Brain microvascular endothelial cell (primary cell): ENCODE data around the gene CLCNKA.
"Not testable (repeated sequence)": the region's sequence is repeated elsewhere in the genome, so short reads cannot be mapped to it uniquely, and the experiment has no call there.

Experiments used
- DNase-seq: peaks from one replicate; pipeline ENCODE4 v3.0.0-alpha.2; 2020
- H3K27ac ChIP-seq: fragments of 250-450 bp; sonication (Bioruptor Pico); 2 replicates; pipeline ENCODE4 v1.5.1; 2020; ENCODE audit warnings: mild to moderate bottlenecking, moderate library complexity
- H3K27me3 ChIP-seq: fragments of 250-450 bp; sonication (Bioruptor Pico); replicated peaks from 2 replicates; pipeline ENCODE4 v1.5.1; 2020; ENCODE audit warnings: mild to moderate bottlenecking
- H3K36me3 ChIP-seq: fragments of 250-450 bp; sonication (Bioruptor Pico); replicated peaks from 2 replicates; pipeline ENCODE4 v1.5.1; 2020; ENCODE audit warnings: mild to moderate bottlenecking
- H3K4me3 ChIP-seq: 2 replicates; pipeline ENCODE4 v1.5.1; 2011; ENCODE audit warnings: low read depth, mild to moderate bottlenecking, control low read depth, low read length, moderate library complexity
- in situ Hi-C: cut with HindIII; loops from 2 replicates; pipeline ENCODE4 v1.10.0; 2017; ENCODE audit warnings: low sequenced_read_pairs, low pct_ligation_motif_present
- TF ChIP-seq, protein P1 (sequence below): IDR thresholded peaks from 2 replicates; pipeline ENCODE4 v1.5.1; 2011; ENCODE audit warnings: low read depth, mild to moderate bottlenecking, moderate library complexity, low read length, control low read depth, inconsistent platforms; ENCODE audit errors: missing control alignments

Gene CLCNKA

DNA sequence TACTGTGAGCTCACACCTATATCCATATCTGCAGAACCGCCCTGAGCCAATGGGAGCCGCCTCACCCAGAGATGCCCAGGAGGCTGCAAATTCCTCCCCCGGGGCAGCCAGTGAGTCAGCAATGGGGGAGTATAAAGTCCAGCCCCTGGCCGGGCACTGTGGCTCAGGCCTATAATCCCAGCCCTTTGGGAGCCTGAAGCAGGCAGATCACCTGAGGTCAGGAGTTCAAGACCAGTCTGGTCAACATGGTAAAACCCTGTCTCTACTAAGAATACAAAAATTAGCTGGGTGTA lies 16.7 kb downstream of the CLCNKA start:
- Histone ChIP-seq H3K27me3 (no peaks in the 10 kb centered on the region), H3K27ac (no peak overlapping the region), H3K36me3 (no peaks in the 10 kb centered on the region), H3K4me3 (no peak overlapping the region)
- in situ Hi-C loops = no loop called here
- TF ChIP-seq, protein P1, sequence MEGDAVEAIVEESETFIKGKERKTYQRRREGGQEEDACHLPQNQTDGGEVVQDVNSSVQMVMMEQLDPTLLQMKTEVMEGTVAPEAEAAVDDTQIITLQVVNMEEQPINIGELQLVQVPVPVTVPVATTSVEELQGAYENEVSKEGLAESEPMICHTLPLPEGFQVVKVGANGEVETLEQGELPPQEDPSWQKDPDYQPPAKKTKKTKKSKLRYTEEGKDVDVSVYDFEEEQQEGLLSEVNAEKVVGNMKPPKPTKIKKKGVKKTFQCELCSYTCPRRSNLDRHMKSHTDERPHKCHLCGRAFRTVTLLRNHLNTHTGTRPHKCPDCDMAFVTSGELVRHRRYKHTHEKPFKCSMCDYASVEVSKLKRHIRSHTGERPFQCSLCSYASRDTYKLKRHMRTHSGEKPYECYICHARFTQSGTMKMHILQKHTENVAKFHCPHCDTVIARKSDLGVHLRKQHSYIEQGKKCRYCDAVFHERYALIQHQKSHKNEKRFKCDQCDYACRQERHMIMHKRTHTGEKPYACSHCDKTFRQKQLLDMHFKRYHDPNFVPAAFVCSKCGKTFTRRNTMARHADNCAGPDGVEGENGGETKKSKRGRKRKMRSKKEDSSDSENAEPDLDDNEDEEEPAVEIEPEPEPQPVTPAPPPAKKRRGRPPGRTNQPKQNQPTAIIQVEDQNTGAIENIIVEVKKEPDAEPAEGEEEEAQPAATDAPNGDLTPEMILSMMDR = no peak
- no peak for DNase-seq

DNA sequence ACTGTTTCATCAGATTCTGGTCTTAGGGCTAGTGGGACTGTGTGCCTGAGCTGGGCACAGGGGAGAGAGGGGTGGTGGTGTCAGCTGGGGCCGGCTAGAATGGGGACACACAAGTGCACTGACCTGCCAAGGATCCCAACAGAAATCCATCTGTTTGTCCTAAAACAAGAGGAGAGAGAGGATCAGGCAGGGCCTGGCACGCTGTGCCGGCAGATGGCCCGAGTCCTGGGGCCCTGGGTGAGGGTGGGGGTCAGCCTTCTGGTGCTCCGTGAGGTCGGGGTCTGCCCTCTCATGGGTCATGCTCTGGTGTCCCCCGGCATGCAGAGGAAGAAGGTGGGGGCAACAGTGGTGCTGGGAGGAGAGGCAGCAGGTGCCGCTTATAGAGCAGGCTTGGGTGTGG lies 18.0 kb downstream of the CLCNKA start:
- H3K4me3 ChIP-seq, H3K36me3 ChIP-seq, H3K27ac ChIP-seq, in situ Hi-C loops, H3K27me3 ChIP-seq, DNase-seq: not testable (repeated sequence)

DNA sequence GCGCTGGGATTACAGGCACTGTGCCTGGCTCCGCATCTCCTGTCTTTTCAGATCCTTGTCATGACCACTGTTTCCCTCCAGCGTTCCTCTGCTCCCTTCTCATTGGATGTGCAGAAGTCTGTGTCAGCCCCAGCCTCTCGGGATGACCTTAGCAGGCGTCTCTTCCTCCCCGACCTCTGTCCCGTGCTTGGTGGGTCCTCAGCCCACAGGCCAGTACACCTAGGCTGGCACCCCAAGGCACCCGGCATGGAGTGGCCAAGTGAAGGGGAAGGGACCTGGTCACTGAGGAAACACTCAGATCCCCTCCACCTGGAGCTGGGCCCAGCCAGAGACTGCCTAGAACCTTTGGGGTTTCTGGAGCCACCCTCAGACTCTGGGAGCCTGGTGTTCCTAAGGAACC lies 19.4 kb downstream of the CLCNKA start:
- Histone ChIP-seq H3K4me3 (no peak overlapping the region), H3K36me3 (no peaks in the 10 kb centered on the region), H3K27me3 (no peaks in the 10 kb centered on the region), H3K27ac (no peak overlapping the region)
- no peak for DNase-seq
- TF ChIP-seq, protein P1 = no peak
- in situ Hi-C loops = no loop called here

DNA sequence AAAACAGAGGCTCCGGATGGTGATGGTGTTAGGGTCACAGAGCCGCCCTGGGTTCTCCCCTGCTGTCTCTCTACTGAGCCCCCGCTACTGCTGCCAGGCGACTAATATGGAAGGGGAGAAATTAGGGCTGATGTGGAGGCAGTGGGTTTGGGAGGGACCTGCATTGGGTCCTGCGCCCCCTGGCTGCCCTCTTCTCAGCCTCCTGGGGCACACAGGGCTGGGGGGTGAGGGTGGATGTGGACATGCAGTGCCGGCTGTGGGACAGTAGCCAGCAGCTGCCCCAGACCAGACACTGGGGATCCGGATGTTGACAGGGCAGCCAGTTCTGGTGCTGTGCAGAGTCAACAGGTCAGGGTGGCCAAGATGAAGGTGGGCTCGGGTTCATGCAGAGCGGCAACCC lies 20.3 kb downstream of the CLCNKA start:
- in situ Hi-C loops = no loop called here
- H3K36me3 ChIP-seq = no peaks in the 10 kb centered on the region
- no peak overlapping the region for H3K27ac ChIP-seq
- TF ChIP-seq, protein P1 = no peak
- no peaks in the 10 kb centered on the region for H3K27me3 ChIP-seq
- H3K4me3 ChIP-seq = no peak overlapping the region
- DNase-seq = no peak

DNA sequence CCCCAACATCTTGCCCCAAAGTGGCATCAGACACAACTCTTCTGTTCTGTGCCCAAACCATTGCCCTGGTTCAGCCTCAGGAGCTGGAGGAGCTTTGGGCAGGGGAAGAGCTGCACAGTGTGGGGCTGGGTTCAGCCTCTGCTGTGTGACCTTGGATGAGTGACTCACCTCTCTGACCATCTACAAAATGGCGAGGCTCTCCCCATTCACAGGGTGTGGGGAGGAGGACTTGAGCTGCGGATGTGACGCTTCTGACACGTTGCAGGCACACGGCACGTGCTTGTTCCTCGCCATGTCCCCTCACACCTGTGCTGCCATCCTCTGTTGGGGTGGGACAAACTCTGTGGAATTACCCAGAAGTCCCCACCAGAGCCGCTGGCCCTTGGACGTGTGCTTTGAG lies 20.8 kb downstream of the CLCNKA start:
- in situ Hi-C loops, DNase-seq, H3K27me3 ChIP-seq, H3K36me3 ChIP-seq, H3K4me3 ChIP-seq, H3K27ac ChIP-seq: not testable (repeated sequence)

DNA sequence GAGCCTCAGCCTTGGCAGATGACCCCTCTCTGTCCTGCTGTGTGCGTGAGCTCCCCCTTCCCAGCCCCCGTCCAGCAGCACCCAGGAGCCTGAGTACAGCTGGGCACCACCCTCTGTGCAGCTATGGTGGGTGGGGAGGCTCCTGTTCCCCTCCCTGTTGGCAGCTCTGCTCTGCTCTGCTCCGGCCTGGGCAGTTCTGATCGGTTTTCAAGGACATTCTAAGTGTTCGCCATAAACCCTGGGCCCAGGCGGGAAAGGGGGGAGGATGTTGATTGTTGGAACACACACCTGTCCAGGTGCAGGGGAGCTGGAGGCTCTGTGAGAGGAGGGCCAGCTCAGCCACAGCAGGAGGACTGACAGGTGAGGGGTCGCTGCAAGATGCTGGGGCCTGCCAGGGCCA lies 21.7 kb downstream of the CLCNKA start, which contains the start of gene CLCNKB:
Gene CLCNKB, plus strand, starts transcription at position 262 of the 400 bp plus-strand sequence. CDS start 711 bp downstream, outside the sequence.
- TF ChIP-seq, protein P1 = no peak
- Histone ChIP-seq H3K36me3 (no peaks in the 10 kb centered on the region), H3K4me3 (no peak within 1 kb of the TSS), H3K27ac (no peak within 1 kb of the TSS), H3K27me3 (no peaks in the 10 kb centered on the region)
- in situ Hi-C loops = no loop called here
- DNase-seq = no peak

DNA sequence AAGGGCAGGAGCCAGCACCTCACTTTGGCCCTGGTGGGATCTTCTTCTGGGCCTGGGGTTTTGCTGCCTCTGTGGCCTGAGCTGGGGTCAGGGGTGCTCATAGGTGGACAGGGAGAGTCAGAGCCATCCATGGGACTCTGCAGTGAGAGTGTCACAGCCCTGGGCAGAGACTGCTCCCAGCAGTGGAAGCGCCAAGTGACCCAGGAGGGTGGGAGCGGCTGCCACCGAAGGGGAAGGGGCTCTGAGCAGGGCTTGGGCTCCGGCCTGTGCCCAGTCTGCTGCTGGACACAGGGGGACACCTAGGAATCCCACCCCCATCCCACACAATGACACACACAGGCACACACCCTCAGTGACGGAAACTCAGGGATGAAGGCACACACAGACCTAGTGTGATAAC lies 22.1 kb downstream of the CLCNKA start:
- Histone ChIP-seq H3K4me3 (no peak overlapping the region), H3K27ac (no peak overlapping the region), H3K27me3 (no peaks in the 10 kb centered on the region), H3K36me3 (no peaks in the 10 kb centered on the region)
- TF ChIP-seq, protein P1 = no peak
- no peak for DNase-seq
- in situ Hi-C loops = no loop called here
